Measurements from ENCODE around the gene DAPK2. TPM values are rescaled to one million over a fixed set of nuclear protein-coding genes. Genes with fewer than 3 reads are reported as not detected.

Gene DAPK2
- total and polyA plus RNA-seq, 2 of the 13 experiments (the other 11 are each of a cell fraction or from before 2014, with no cell fraction given) = 0.33 to 0.63 TPM

DNA sequence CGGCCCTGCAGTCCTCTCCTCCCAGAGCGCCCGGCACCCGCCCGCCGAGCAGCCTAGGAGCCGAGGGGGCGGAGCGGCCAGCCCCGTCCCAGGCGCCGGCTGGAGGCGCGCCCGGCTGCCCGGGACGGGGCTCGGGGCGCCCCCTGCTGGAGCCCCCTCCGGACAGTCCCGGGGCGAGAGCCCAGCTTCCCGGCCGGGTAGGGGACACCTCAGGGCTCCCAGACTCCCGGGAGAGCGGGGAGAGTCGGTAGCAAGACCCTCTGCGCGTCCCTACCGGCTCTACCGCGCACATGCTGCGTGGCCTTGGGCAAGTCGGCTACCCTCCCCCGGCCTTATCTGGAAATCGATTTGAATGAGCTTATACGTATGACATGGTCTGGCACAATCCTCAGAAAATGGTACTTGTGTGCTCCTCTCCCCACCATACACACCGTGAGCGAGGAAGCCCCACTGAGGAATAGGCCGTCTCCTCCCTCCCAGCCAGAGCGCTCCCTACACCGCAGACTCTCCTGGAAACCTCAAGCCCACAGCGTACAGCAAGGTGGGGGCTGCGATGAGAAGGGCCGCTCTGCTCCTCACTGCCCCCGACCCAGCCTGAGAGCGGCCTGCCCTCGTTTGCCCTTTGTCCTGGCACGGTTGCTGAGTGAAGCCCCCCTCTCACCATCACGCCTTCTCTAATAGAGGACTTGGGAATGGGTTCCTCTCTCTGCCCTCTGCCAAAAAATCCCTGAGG lies at the start of gene DAPK2 (continued):
- TF ChIP-seq REXO4 (CRISPR knock-in tag; IDR thresholded peaks at IDR 0.05; ENCODE audit: borderline replicate concordance) = 0 out of 2 replicates have a peak, but pooled peaks have one; percentile 59
- no peak for TF ChIP-seq ZNF615 (CRISPR knock-in tag; IDR thresholded peaks at IDR 0.05; ENCODE audit: borderline replicate concordance)
- TF ChIP-seq ZNF777 (CRISPR knock-in tag; IDR thresholded peaks at IDR 0.05) = peak; percentile 19; the same call in 1 of the 2 replicates
- 0 out of 2 replicates have a peak, but pooled peaks have one; percentile 19 for TF ChIP-seq NFKB2 (CRISPR knock-in tag; IDR thresholded peaks at IDR 0.05; ENCODE audit: borderline replicate concordance)
- 0 out of 2 replicates have a peak, but pooled peaks have one; percentile 22 for TF ChIP-seq MEF2D (CRISPR knock-in tag; IDR thresholded peaks at IDR 0.05)
- TF ChIP-seq ADNP (CRISPR knock-in tag; IDR thresholded peaks at IDR 0.05) = no peak
- TF ChIP-seq HDAC1 (CRISPR knock-in tag; IDR thresholded peaks at IDR 0.05) = no peak
- 0 out of 2 replicates have a peak, but pooled peaks have one; percentile 32 for TF ChIP-seq ZFP36L1 (CRISPR knock-in tag; IDR thresholded peaks at IDR 0.05)
- TF ChIP-seq, protein P1, sequence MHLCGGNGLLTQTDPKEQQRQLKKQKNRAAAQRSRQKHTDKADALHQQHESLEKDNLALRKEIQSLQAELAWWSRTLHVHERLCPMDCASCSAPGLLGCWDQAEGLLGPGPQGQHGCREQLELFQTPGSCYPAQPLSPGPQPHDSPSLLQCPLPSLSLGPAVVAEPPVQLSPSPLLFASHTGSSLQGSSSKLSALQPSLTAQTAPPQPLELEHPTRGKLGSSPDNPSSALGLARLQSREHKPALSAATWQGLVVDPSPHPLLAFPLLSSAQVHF (CRISPR knock-in tag; IDR thresholded peaks at IDR 0.05) = no peak
- no peak for TF ChIP-seq ZNF331 (CRISPR knock-in tag; IDR thresholded peaks at IDR 0.05)
- peak; percentile 11; the same call in 1 of the 2 replicates for TF ChIP-seq ZNF768 (CRISPR knock-in tag; IDR thresholded peaks at IDR 0.05)
- TF ChIP-seq ZNF788 (CRISPR knock-in tag; IDR thresholded peaks at IDR 0.05; ENCODE audit: borderline replicate concordance) = peak; percentile 19; the same call in 1 of the 2 replicates
- TF ChIP-seq MBD4 (IDR thresholded peaks at IDR 0.05; ENCODE audit: borderline replicate concordance, low read length) = no peak
- TF ChIP-seq PAWR (CRISPR knock-in tag; IDR thresholded peaks at IDR 0.05; ENCODE audit: borderline replicate concordance) = no peak
- no peak for TF ChIP-seq ZNF780A (CRISPR knock-in tag; IDR thresholded peaks at IDR 0.05)
- TF ChIP-seq ONECUT2 (CRISPR knock-in tag; IDR thresholded peaks at IDR 0.05) = peak; percentile 79
- TF ChIP-seq YY1 (IDR thresholded peaks at IDR 0.05; ENCODE audit: insufficient read depth, insufficient replicate concordance, low read depth, low read length) = peak; percentile 41
- TF ChIP-seq, protein P2, sequence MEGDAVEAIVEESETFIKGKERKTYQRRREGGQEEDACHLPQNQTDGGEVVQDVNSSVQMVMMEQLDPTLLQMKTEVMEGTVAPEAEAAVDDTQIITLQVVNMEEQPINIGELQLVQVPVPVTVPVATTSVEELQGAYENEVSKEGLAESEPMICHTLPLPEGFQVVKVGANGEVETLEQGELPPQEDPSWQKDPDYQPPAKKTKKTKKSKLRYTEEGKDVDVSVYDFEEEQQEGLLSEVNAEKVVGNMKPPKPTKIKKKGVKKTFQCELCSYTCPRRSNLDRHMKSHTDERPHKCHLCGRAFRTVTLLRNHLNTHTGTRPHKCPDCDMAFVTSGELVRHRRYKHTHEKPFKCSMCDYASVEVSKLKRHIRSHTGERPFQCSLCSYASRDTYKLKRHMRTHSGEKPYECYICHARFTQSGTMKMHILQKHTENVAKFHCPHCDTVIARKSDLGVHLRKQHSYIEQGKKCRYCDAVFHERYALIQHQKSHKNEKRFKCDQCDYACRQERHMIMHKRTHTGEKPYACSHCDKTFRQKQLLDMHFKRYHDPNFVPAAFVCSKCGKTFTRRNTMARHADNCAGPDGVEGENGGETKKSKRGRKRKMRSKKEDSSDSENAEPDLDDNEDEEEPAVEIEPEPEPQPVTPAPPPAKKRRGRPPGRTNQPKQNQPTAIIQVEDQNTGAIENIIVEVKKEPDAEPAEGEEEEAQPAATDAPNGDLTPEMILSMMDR (CRISPR knock-in tag; IDR thresholded peaks at IDR 0.05) = peak; percentile 72
- TF ChIP-seq STAG1 (CRISPR knock-in tag; IDR thresholded peaks at IDR 0.05) = peak; percentile 54
- TF ChIP-seq PHF21A (CRISPR knock-in tag; IDR thresholded peaks at IDR 0.05) = peak; percentile 54
- TF ChIP-seq RAD21 (CRISPR knock-in tag; IDR thresholded peaks at IDR 0.05) = peak; percentile 93
- TF ChIP-seq ZSCAN31 (CRISPR knock-in tag; IDR thresholded peaks at IDR 0.05; ENCODE audit: low read depth) = no peak
- no peak for TF ChIP-seq NCOA2 (CRISPR knock-in tag; IDR thresholded peaks at IDR 0.05)
- TF ChIP-seq KLF16 (CRISPR knock-in tag; IDR thresholded peaks at IDR 0.05) = no peak
- no peak for TF ChIP-seq MAZ (IDR thresholded peaks at IDR 0.05; ENCODE audit: borderline replicate concordance, low read depth, low read length)
- 0 out of 2 replicates have a peak, but pooled peaks have one; percentile 39 for TF ChIP-seq MAZ (CRISPR knock-in tag; IDR thresholded peaks at IDR 0.05; ENCODE audit: low read depth)
- TF ChIP-seq MYC (CRISPR knock-in tag; IDR thresholded peaks at IDR 0.05; ENCODE audit: borderline replicate concordance) = peak; percentile 48; the same call in 1 of the 2 replicates

Measured in HepG2 (cell line).